Lower leg skin (tissue), 4 donors: ENCODE data around the gene SULT1C3. TPM values are rescaled to one million over a fixed set of nuclear protein-coding genes. Genes with fewer than 3 reads are reported as not detected.

Experiments
- DNase-seq, 2 donors: peaks; one replicate each; pipeline ENCODE4 v3.0.0-alpha.2; 2019; ENCODE audit warnings: low spot score in 2 of 2
- H3K4me3 ChIP-seq: fragments of 200-600 bp; sonication (generic); 2 replicates; pipeline ENCODE4 v1.5.1; 2017; ENCODE audit warnings: mild to moderate bottlenecking, low read depth; ENCODE audit not compliant: poor library complexity, severe bottlenecking
- POLR2A ChIP-seq, 2 donors: fragments of 450-650 bp; IDR thresholded peaks; one replicate each; pipeline ENCODE4 v1.6.1; 2016 to 2017; ENCODE audit warnings: antibody characterized with exemption in 2 of 2, mild to moderate bottlenecking in 1 of 2, moderate library complexity in 1 of 2
- WGBS, 2 donors: methylation state at CpG; one replicate each; pipeline ENCODE4 v1.1.5; 2018; 5-methylcytosine and 5-hydroxymethylcytosine counted together
- intact Hi-C: fragments of 100-400 bp; cut with DNase I; formaldehyde crosslinking; loops from one replicate; pipeline ENCODE4 v1.15.0; 2023; ENCODE audit warnings: low total_unique reads
- total RNA-seq, 4 donors: library from RNA; depleted of rRNA; stranded (reverse); fragments of >200 nt; gene quantifications; one replicate each; pipeline ENCODE4 v1.1.0, GENCODE V29; 2016
- TF ChIP-seq, protein P1 (sequence below), 3 donors: fragments of 450-650 bp; IDR thresholded peaks; one replicate each; pipeline ENCODE4 v1.5.1; 2016; ENCODE audit warnings: antibody characterized with exemption in 3 of 3, mild to moderate bottlenecking in 3 of 3, moderate library complexity in 2 of 3

SULT1C3 gene
- total RNA-seq, 4 donors from 2014 or later = not detected

DNA sequence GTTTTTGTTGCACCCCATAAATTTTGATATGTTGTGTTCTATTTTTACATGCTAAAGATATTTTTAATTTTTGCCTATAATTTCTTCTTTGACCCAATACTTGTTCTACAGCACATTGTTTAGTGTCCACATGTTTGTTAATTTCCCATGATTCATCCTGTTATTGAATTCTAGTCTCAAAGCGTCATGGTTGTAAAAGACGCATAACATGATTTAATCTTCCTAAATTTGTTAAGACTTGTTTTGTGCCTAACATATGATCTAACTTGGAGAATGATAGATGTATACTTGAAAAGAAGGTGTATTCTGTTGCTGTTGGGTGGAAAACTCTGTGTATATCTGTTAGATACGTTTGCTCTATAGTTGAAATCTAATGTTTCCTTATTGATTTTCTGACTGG lies 27.1 kb upstream of the SULT1C3 start:
- no peak for DNase-seq
- 43 to 47% methylated on average over 3 of the region's 3 CpGs for WGBS, 2 donors
- intact Hi-C loops = no loop called here
- no peak for TF ChIP-seq POLR2A (IDR thresholded peaks at IDR 0.05)
- TF ChIP-seq, protein P1, sequence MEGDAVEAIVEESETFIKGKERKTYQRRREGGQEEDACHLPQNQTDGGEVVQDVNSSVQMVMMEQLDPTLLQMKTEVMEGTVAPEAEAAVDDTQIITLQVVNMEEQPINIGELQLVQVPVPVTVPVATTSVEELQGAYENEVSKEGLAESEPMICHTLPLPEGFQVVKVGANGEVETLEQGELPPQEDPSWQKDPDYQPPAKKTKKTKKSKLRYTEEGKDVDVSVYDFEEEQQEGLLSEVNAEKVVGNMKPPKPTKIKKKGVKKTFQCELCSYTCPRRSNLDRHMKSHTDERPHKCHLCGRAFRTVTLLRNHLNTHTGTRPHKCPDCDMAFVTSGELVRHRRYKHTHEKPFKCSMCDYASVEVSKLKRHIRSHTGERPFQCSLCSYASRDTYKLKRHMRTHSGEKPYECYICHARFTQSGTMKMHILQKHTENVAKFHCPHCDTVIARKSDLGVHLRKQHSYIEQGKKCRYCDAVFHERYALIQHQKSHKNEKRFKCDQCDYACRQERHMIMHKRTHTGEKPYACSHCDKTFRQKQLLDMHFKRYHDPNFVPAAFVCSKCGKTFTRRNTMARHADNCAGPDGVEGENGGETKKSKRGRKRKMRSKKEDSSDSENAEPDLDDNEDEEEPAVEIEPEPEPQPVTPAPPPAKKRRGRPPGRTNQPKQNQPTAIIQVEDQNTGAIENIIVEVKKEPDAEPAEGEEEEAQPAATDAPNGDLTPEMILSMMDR (IDR thresholded peaks at IDR 0.05) = no peak
- no peak overlapping the region for H3K4me3 ChIP-seq

- intact Hi-C loops = loop anchor here (5.0 kb wide), 1 partner anchor 996 kb away; no protein-coding TSS in a partner anchor
- WGBS, 2 donors = 18 to 28% methylated on average over 3 of the region's 3 CpGs
- DNase-seq = no peak
Observed at GRCh38 chr2:108215794-108216211, 24.0 kb upstream of the SULT1C3 start.

DNA sequence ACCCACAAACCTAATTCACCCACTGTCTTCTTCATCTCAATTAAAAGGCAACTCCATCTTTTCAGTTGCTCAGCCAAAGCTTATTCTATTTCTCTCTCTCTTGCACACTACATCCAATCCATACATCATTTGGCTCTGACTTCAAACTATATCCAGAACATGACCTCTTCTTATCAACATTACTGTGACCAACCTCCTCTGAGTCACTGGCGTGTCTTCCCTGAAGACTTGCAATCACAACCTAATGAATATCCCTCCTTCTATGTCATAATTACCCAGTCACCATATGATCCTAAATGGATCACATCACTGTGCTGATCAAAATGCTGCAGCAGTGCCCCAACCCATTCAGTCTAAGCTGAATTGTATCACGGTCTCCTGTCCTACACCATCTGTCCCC lies 22.6 kb upstream of the SULT1C3 start:
- intact Hi-C loops = loop anchor here (5.0 kb wide), 1 partner anchor 995 kb away; no protein-coding TSS in a partner anchor
- no peak for TF ChIP-seq POLR2A (IDR thresholded peaks at IDR 0.05)
- TF ChIP-seq, protein P1 (IDR thresholded peaks at IDR 0.05) = no peak
- DNase-seq = no peak
- H3K4me3 ChIP-seq = no peak overlapping the region
- WGBS, 2 donors = 82 to 90% methylated on average over 2 of the region's 2 CpGs

More at GRCh38 chr2:108215794-108216211, 24.0 kb upstream of the SULT1C3 start:
- no peak for TF ChIP-seq POLR2A (IDR thresholded peaks at IDR 0.05)
- TF ChIP-seq, protein P1 (IDR thresholded peaks at IDR 0.05) = no peak
- H3K4me3 ChIP-seq = no peak overlapping the region

DNA sequence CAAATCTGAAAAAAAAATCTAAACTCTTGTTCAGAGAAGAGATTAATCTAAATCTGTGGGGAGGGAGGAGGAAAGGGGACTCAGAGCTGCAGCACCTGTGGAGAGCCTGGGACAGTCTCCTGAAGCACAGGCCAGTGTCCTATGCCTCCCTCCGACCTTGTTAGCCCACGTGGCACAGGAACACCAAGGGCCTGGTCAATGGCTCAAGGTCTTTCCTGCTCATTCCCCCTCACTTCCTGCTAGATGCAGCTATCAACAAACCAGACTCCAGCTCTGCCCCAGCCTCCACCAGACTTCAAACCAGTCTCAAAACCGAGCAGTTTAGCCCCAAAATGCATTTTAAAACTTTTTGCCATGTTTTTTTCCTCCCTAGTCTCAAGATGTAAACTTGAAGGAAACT lies 20.1 kb upstream of the SULT1C3 start:
- intact Hi-C loops = loop anchor here (5.0 kb wide), 1 partner anchor 993 kb away; no protein-coding TSS in a partner anchor
- TF ChIP-seq, protein P1 (IDR thresholded peaks at IDR 0.05) = no peak
- no peak for TF ChIP-seq POLR2A (IDR thresholded peaks at IDR 0.05)
- H3K4me3 ChIP-seq = no peak overlapping the region
- 23 to 34% methylated on average over 3 of the region's 3 CpGs for WGBS, 2 donors
- DNase-seq = no peak

GRCh38 chr2:108220191-108220590 lies 19.6 kb upstream of the SULT1C3 start:
- no peak for DNase-seq
- intact Hi-C loops = no loop called here
- 89 to 94% methylated on average over 3 of the region's 3 CpGs for WGBS, 2 donors
- H3K4me3 ChIP-seq = no peak overlapping the region
- TF ChIP-seq, protein P1 (IDR thresholded peaks at IDR 0.05) = no peak
- TF ChIP-seq POLR2A (IDR thresholded peaks at IDR 0.05) = no peak

DNA sequence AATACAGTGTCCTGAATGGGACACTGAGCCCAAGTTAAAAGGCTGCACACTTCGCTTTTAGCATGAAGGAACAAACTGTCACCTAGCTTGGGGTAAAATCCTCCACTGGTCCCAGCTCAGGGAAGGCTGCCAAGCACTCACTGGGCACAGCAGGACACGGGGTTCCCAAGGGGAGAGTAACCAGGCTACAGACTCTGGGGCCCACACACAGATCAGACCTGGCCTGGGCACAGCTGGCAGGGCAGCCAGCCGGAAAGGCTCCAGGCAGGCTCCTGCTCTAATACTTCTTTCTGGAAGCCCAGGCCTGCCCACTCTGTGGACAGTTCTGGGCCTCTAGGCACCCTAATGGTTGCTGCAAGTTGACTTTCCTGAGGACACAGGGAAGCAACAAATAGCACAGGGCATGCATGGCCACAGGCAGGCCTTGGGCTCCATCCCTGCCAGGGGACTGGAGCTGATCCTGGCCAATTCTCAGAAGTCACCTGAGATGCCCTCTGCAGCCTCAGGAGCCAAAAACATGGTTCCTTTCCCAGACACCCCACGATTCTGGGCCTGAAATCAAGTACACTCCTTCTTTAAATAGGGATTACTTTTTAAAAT lies 18.7 kb upstream of the SULT1C3 start:
- TF ChIP-seq, protein P1 (IDR thresholded peaks at IDR 0.05) = no peak
- no peak for TF ChIP-seq POLR2A (IDR thresholded peaks at IDR 0.05)
- no peak overlapping the region for H3K4me3 ChIP-seq
- WGBS, 2 donors = 70 to 76% methylated on average over 4 of the region's 4 CpGs
- intact Hi-C loops = no loop called here
- no peak for DNase-seq
